Globus pallidus (tissue), 1 donor: ENCODE results near the gene CCDC124.

Source experiments
- DNase-seq: peaks from one replicate; pipeline ENCODE4 v3.0.0-alpha.2; 2015; ENCODE audit warnings: low spot score

CCDC124 gene

GRCh38 chr19:17953869-17954268 is 21.1 kb downstream of the CCDC124 start:
- DNase-seq: no peak

GRCh38 chr19:17954401-17954800 is 21.6 kb downstream of the CCDC124 start:
- no peak for DNase-seq

DNA sequence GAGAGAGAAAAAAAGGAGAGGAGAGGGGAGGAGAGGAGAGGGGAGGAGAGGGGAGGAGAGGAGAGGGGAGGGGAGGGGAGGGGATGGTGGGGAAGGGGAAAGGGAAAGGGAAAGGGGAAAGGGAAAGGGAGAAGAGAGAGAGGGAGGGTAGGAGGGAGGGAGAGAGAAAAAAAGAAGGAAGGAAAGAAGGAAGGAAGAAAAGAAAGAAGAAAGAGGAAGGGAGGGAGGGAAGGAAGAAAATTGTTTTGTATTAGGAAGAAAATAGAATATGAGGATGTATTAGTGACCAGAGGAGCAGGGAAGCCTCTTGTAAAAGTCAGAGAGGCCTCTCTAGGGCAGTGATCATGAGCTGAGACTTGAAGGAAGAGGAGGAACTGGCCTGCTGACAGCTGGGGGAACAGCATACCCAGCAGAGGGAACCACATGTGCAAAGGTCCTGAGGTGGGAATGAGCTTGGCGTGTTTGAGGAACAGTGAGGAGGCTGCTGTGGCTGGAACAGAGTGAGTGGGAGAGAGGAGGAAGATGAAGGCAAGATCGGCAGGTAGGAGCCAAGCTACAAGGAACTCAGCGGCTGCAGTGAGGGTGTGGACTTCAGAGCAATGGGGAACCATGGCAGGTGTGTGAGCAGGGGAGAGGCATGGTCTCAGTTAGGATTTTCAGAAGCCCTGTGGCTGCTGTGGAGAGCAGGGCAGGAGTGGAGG is 24.5 kb downstream of the CCDC124 start:
- no peak for DNase-seq

- no peak for DNase-seq
These were observed 25.1 kb downstream of the CCDC124 start for GRCh38 chr19:17957885-17958284.

GRCh38 chr19:17963936-17964691 is 31.3 kb downstream of the CCDC124 start:
- no peak for DNase-seq

GRCh38 chr19:17965370-17966128 is 32.7 kb downstream of the CCDC124 start:
- DNase-seq: no peak

DNA sequence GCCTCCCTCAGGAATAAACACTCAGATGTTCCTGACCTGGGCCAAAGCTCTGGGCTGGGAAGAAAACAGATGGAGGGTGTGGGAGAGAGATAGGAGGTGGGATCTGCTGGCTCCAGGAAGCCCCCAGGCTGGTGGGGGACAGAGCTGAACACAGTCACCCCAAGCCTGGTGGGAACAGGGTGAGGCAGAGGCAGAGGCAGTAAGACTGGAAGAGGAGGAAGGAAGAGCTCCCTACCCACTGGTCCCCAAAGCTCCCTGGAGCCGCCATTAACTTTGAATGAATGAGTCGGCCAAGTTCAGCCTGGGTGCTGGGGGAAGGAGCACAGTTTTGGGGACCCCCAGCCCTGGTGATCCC is 33.3 kb downstream of the CCDC124 start:
- no peak for DNase-seq

GRCh38 chr19:17966550-17967256 is 33.9 kb downstream of the CCDC124 start, which contains the start of gene KCNN1:
Gene KCNN1 (plus strand): TSS chr19:17967107. CDS start chr19:17973889, 6,782 bp downstream.
- no peak for DNase-seq

GRCh38 chr19:17967257-17968051 is 34.6 kb downstream of the CCDC124 start:
- DNase-seq: no peak

DNA sequence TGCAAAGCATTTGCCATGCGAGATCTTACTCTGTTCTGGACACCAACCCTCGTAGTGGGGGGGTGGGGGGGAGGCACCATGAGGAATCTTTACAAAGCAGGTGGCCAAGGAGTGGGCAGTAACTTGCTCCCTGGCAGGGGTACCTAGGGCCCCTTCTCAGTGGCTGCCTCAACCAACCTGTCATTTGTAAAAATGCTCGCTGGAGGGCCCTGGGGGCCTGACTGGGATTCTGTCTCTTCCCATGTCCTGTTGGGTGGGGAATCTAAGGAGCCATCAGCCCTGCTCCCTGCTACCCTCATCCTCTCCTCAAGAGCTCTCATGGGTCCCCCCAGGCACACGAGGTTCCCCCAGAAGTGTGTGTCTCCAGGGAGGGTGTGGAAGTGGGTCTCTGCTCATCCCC is 35.5 kb downstream of the CCDC124 start:
- no peak for DNase-seq

GRCh38 chr19:17969096-17969792 is 36.4 kb downstream of the CCDC124 start:
- no peak for DNase-seq

GRCh38 chr19:17972230-17972629 is 39.4 kb downstream of the CCDC124 start:
- no peak for DNase-seq

DNA sequence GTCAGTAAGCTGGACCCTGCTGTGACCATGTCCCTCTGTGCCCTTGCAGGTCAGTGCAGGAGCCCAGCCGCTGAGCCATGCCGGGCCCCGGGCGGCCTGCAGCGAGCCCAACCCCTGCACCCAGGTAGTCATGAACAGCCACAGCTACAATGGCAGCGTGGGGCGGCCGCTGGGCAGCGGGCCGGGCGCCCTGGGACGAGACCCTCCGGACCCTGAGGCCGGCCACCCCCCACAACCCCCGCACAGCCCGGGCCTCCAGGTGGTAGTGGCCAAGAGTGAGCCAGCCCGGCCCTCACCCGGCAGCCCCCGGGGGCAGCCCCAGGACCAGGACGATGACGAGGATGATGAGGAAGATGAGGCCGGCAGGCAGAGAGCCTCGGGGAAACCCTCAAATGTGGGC is 40.9 kb downstream of the CCDC124 start:
- no peak for DNase-seq

GRCh38 chr19:17974551-17974950 is 41.7 kb downstream of the CCDC124 start:
- no peak for DNase-seq

DNA sequence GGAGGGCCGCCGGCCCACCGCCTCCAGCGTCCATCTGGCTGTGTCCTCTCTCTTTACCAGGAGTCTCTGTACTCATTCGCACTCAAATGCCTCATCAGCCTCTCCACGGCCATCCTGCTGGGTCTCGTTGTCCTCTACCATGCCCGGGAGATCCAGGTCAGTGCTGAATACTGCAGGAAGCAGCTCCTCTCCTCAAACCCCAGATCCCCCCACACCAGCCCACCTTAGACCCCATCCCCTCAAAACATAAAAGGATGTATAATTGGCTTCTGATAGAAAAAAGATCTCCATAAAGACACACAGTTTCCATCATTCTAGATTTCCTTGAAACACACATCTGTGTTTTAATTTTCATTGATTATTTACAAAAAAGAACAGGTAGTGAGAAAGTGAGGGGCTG is 42.2 kb downstream of the CCDC124 start:
- DNase-seq: no peak

- DNase-seq: no peak
These were observed 44.2 kb downstream of the CCDC124 start for GRCh38 chr19:17977021-17977420.

DNA sequence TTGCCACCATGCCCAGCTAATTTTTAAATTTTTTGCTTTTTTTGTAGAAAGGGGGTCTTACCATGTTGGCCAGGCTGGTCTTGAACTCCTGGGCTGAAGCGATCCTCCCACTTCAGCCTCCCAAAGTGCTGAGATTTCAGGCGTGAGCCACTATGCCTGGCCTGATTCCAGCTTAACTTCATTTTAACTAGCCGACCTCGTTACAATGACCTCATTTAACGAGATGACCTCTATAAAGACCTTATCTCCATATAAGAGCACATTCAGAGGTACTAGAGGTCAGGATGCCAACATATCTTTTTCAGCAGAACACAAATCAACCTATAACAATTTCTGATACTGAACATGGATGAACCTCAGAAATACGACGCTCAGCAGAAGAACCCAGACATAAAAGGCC is 44.7 kb downstream of the CCDC124 start:
- no peak for DNase-seq

GRCh38 chr19:17981611-17982010 is 48.8 kb downstream of the CCDC124 start:
- DNase-seq: no peak

- DNase-seq: no peak
These were observed 49.6 kb downstream of the CCDC124 start for GRCh38 chr19:17982430-17982829.

GRCh38 chr19:17985037-17985818 is 52.4 kb downstream of the CCDC124 start:
- no peak for DNase-seq
